Parathyroid adenoma (tissue), 2 donors: ENCODE measurements around the gene CTAGE6.
"Not testable (repeated sequence)": the region's sequence is repeated elsewhere in the genome, so short reads cannot be mapped to it uniquely, and the experiment has no call there.

ENCODE experiments used
- H2AFZ ChIP-seq: fragments of 300-600 bp; sonication (generic); one replicate; pipeline ENCODE4 v1.7.0; 2017; ENCODE audit warnings: antibody characterized with exemption, mild to moderate bottlenecking
- H3K27ac ChIP-seq: fragments of 300-600 bp; sonication (generic); one replicate; pipeline ENCODE4 v1.7.0; 2017
- H3K27me3 ChIP-seq: fragments of 300-600 bp; sonication (generic); one replicate; pipeline ENCODE4 v1.7.0; 2017; ENCODE audit warnings: low read length; ENCODE audit not compliant: control insufficient read depth, insufficient read depth
- H3K36me3 ChIP-seq: fragments of 300-600 bp; sonication (generic); one replicate; pipeline ENCODE4 v1.7.0; 2017; ENCODE audit warnings: low read length; ENCODE audit not compliant: control insufficient read depth, insufficient read depth
- H3K4me1 ChIP-seq: fragments of 300-600 bp; sonication (generic); one replicate; pipeline ENCODE4 v1.7.0; 2017; ENCODE audit warnings: control low read depth
- H3K4me2 ChIP-seq: fragments of 300-600 bp; sonication (generic); one replicate; pipeline ENCODE4 v1.7.0; 2017; ENCODE audit warnings: low read length
- H3K4me3 ChIP-seq: fragments of 300-600 bp; sonication (generic); one replicate; pipeline ENCODE4 v1.7.0; 2017; ENCODE audit warnings: low read depth, low read length
- H3K79me2 ChIP-seq: fragments of 300-600 bp; sonication (generic); one replicate; pipeline ENCODE4 v1.7.0; 2017; ENCODE audit warnings: control low read depth
- H3K9ac ChIP-seq: fragments of 300-600 bp; sonication (generic); one replicate; pipeline ENCODE4 v1.7.0; 2017; ENCODE audit warnings: mild to moderate bottlenecking
- H3K9me3 ChIP-seq: fragments of 300-600 bp; sonication (generic); one replicate; pipeline ENCODE4 v1.7.0; 2017; ENCODE audit warnings: low read length; ENCODE audit not compliant: control insufficient read depth
- donor health status: primary hyperparathyroidism.

Gene CTAGE6, protein sequence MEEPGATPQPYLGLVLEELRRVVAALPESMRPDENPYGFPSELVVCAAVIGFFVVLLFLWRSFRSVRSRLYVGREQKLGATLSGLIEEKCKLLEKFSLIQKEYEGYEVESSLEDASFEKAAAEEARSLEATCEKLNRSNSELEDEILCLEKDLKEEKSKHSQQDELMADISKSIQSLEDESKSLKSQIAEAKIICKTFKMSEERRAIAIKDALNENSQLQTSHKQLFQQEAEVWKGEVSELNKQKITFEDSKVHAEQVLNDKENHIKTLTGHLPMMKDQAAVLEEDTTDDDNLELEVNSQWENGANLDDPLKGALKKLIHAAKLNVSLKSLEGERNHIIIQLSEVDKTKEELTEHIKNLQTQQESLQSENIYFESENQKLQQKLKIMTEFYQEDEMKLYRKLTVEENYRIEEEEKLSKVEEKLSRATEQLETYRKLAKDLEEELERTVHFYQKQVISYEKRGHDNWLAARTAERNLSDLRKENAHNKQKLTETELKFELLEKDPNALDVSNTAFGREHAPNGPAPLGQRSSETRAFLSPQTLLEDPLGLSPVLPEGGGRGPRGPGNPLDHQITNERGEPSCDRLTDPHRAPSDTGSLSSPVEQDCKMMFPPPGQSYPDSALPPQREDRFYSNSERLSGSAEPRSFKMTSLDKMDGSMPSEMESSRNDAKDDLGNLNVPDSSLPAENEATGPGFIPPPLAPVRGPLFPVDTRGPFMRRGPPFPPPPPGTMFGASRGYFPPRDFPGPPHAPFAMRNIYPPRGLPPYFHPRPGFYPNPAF

DNA sequence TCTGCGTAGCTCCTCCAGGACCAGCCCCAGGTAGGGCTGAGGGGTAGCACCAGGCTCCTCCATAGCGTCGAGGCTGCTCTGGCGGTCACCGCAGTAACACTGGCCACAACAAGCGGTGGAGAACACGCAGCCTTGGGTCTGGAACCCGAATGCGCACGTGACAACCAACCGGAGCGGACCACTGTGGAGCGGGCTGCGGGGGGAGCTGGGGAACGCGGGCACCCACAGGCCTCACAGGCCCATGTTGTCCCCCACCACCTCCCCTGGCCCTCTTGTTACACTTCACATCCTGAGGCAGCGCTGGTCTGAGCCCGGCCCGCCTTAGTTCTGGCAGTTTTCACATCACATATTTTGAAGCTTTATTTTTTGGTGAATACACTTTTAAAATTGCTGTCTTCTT, at the start of gene CTAGE6:
TSS of gene CTAGE6 (minus strand) at position 101 of the 400 bp plus-strand sequence. CDS start at position 63, 38 bp downstream.
- H2AFZ ChIP-seq, H3K9me3 ChIP-seq, H3K4me1 ChIP-seq, H3K4me2 ChIP-seq, H3K36me3 ChIP-seq, H3K4me3 ChIP-seq, H3K9ac ChIP-seq, H3K27ac ChIP-seq, H3K27me3 ChIP-seq, H3K79me2 ChIP-seq: not testable (repeated sequence)

DNA sequence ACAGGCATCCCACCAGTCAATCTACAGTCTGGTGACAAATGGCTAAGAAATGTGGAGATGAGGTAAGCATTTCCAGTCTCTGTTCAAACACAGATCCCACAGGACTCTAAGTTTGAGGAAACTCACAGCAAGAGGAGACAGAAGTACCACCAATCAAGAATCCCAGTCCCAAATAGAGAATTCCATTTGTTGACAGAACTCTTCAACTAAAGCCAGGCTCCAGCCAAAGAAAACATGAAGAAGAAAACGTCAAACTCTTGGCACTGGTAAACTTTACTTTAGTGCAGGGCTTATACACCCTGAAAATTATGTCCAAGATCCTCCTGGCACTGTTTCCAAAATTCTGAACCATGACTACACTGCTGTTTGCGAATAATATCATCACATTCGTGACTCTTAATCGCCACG, 49.2 kb upstream of the CTAGE6 start:
- not testable (repeated sequence) for H3K27me3 ChIP-seq, H3K27ac ChIP-seq, H3K4me1 ChIP-seq, H3K9me3 ChIP-seq, H3K79me2 ChIP-seq, H3K4me2 ChIP-seq, H3K9ac ChIP-seq, H3K36me3 ChIP-seq, H3K4me3 ChIP-seq, H2AFZ ChIP-seq

DNA sequence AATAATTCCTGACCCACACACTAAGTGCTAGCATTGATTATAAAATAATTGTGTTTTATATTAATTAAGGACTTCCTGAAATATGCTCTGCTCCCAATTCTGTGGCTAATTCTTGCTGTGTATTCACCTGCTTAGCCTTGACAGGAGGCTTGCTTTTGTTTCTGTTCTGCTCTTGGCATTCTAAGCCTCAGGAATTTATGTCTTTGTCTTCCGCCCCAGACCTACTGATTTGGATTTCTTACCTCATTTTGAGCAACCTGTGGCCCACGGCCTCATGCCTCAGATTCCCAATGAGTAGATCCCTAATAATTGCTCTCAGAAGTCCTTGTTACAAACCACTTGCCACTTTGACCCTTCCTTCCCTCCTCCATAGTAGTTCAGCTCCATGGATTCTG, 40.4 kb upstream of the CTAGE6 start:
- not testable (repeated sequence) for H3K9ac ChIP-seq, H3K4me1 ChIP-seq, H3K36me3 ChIP-seq, H3K9me3 ChIP-seq, H3K4me3 ChIP-seq, H3K79me2 ChIP-seq, H3K4me2 ChIP-seq, H3K27me3 ChIP-seq, H2AFZ ChIP-seq, H3K27ac ChIP-seq

DNA sequence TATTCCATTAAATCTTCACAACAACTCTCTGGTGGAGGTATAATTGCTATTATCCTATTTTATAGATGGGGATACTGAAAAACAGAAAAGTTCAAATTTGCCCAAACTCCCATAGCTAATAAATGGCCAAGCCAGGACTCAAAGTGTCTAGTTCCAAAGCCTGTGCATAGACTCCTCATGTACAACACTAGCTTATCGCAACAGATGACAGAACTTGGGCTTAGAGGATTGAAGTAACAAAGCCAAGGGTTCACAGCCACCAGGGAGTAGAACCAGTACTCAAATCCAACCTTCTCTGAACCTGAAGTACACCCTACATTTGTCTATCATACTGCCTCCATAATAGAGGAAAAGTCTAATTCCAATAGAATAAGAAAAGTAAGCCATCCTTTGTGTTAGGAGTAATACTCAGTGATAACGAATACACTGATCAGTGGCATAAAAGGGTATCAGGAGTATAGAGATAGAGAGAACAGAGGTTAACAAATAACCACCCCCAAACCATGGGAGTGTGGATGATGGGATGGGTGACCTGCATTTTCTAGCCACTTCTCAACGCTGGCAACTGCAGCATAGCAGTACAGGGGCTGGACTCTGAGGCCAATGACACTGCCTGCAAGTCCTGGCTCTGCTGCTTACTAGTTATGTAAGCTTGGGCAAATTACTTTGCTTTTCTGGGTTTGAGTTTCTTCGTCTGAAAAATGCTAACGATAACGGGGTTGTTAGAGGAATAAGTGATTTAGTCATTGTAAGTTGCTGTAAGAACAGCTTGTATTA, 39.8 kb upstream of the CTAGE6 start:
- not testable (repeated sequence) for H3K9me3 ChIP-seq, H2AFZ ChIP-seq, H3K9ac ChIP-seq, H3K4me2 ChIP-seq, H3K4me3 ChIP-seq, H3K27ac ChIP-seq, H3K36me3 ChIP-seq, H3K79me2 ChIP-seq, H3K27me3 ChIP-seq, H3K4me1 ChIP-seq

DNA sequence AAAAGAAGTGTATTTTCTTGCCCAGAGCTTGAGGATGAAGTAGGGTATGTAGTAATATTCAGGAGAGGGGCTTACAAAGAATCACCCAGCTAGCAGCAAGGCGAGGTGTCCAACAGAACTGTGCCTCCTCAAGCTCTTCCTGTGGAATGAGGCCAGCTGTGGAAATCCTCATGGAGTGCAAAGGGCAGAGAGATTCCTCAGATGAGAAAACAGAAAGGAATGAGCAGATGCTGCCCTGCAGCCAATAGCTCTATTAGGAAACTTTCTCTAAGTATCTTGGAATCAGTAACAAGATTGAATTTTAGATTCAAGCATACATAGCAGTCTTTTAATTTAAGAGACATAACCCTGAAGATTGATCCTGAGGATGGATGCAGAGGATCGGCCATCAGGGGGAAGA, 38.2 kb upstream of the CTAGE6 start:
- H2AFZ ChIP-seq, H3K9ac ChIP-seq, H3K27me3 ChIP-seq, H3K4me1 ChIP-seq, H3K27ac ChIP-seq, H3K4me3 ChIP-seq, H3K4me2 ChIP-seq, H3K79me2 ChIP-seq, H3K9me3 ChIP-seq, H3K36me3 ChIP-seq: not testable (repeated sequence)

DNA sequence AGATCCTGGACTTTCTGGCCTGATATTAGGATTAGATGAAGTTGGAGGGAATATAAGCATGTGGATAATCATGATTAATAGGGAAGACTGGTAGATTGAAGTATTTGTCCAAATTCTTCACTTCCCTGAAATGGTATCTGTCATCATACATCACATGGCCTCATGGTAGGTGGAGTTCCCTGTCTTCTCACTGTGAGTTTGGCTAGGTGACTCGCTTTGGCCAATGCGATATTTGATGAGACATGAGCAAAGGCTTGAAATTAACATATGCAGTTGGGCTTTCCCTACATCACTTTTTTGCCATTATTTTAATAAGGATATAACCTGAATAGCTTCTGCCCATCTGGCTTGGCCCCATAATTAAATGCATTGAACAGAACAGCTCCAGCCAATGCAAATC, 35.1 kb upstream of the CTAGE6 start:
- H3K9ac ChIP-seq, H3K36me3 ChIP-seq, H2AFZ ChIP-seq, H3K4me1 ChIP-seq, H3K4me3 ChIP-seq, H3K9me3 ChIP-seq, H3K79me2 ChIP-seq, H3K27me3 ChIP-seq, H3K27ac ChIP-seq, H3K4me2 ChIP-seq: not testable (repeated sequence)

DNA sequence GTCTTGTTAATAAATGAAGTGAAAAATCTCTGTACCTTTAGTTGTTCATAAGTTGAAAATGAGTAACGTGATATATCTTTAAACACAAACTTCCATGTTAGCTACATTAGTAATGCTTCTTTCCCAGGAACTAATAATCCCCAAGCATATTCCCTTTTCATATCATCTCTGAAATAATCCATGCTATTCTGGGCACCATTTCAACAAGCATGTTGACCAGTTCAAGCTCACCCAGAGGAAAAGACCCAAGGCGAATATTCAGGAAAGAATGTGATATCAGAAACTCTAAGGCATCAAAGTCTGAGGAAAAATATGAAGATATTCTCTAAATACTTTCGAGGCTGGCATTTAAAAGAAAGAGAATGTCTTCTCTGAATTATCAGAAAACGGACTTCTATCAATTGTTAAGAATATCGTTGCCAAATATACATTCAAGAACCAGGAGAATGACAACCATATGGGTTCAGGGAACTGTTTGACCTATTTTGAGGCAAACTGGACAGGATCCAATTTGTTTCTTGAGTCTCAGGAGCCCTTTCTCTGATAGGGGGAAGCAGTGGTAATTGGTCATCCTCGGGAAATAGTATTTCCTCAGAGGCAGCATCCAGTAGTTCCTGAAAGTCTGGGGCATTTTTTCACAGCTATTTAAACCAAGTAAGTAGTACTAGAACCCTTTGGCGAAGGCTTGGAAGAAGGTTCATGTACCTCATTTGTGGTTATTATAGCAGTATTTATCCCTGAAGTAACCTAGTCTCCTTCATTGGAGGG, 28.1 kb upstream of the CTAGE6 start:
- not testable (repeated sequence) for H3K4me1 ChIP-seq, H3K9ac ChIP-seq, H3K36me3 ChIP-seq, H3K4me3 ChIP-seq, H3K79me2 ChIP-seq, H3K4me2 ChIP-seq, H3K27me3 ChIP-seq, H2AFZ ChIP-seq, H3K9me3 ChIP-seq, H3K27ac ChIP-seq

DNA sequence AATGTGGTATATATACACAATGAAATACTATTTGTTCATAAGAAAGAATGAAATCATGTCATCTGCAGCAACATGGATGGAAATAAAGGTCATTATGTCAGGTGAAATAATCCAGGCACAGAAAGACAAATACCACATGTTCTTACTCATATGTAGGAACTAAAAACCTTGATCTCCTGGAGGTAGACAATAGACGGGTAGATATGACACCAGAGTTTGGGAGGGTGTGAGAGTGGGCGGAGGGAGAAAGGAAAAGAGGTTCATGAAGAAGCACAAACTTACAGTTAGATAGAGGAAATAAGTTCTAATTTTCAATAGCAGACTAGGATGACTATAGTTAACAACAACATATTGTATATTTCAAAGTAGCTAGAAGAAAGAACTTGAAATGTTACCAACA, 22.1 kb upstream of the CTAGE6 start:
- not testable (repeated sequence) for H3K27ac ChIP-seq, H3K4me1 ChIP-seq, H3K9ac ChIP-seq, H3K79me2 ChIP-seq, H3K36me3 ChIP-seq, H3K4me2 ChIP-seq, H3K4me3 ChIP-seq, H3K27me3 ChIP-seq, H3K9me3 ChIP-seq, H2AFZ ChIP-seq

DNA sequence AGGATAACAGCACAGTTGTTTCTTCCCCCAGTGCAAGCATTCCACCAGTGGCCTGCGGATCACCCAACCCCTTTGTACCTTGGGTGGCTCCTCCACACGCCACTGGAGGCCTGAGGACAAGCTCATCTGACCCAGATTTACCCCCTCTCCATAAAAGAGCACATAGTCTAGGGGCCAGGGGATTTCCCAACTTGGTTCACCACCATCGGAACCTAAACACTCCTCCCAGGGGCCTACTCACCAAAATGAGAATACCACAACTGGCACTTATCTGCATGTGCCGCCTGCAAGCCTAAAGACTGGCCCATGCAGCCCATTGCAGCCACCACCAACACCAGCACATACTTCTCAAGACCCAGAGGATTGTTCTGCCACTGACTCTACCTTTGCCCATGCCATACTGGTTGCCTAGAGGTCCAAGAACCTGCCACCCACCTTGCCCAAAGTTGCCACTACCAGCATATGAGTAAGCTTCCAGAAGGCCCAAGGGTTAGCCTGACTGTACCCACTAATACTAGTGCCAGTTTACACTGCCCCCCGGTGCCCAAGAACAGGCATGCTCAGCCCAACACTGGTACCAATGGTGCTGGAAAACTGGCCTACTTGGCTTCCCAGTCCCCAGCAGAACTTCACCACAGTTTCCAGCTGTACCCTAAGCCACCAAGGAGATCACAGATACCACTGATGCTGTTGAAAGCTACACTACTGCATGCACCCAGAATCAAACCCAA, 15.4 kb upstream of the CTAGE6 start:
- not testable (repeated sequence) for H3K27me3 ChIP-seq, H3K27ac ChIP-seq, H3K79me2 ChIP-seq, H3K4me2 ChIP-seq, H3K4me3 ChIP-seq, H3K36me3 ChIP-seq, H3K9ac ChIP-seq, H3K9me3 ChIP-seq, H2AFZ ChIP-seq, H3K4me1 ChIP-seq

DNA sequence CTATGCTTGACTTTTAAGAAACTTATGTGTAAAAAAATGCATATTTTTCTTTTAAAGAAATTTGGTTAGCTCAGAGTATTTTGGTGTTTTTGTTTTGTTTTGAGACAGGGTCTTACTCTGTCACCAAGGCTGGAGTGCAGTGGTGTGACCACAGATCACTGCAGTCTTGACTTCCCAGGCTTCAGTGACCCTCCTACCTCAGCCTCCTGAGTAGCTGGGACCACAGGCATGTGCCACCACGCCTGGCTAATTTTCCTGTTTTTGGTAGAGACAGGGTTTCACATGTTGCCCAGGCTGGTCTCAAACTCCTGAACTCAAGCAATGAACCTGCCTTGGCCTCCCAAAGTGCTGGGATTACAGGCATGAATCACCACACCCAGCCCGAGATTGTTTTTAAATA, 10.0 kb upstream of the CTAGE6 start:
- H3K4me2 ChIP-seq, H3K36me3 ChIP-seq, H2AFZ ChIP-seq, H3K9me3 ChIP-seq, H3K27me3 ChIP-seq, H3K79me2 ChIP-seq, H3K4me3 ChIP-seq, H3K4me1 ChIP-seq, H3K9ac ChIP-seq, H3K27ac ChIP-seq: not testable (repeated sequence)
